ENCODE measurements around the gene SRRM5. TPM values are rescaled to one million over a fixed set of nuclear protein-coding genes. Genes with fewer than 3 reads are reported as not detected.
A peak's percentile ranks its signal among the peaks of the same experiment; 100 is the strongest.

Gene SRRM5
- total and polyA plus RNA-seq, 2 of the 13 experiments (the other 11 are each of a cell fraction or from before 2014, with no cell fraction given), result 0.11 to 0.16 TPM

DNA sequence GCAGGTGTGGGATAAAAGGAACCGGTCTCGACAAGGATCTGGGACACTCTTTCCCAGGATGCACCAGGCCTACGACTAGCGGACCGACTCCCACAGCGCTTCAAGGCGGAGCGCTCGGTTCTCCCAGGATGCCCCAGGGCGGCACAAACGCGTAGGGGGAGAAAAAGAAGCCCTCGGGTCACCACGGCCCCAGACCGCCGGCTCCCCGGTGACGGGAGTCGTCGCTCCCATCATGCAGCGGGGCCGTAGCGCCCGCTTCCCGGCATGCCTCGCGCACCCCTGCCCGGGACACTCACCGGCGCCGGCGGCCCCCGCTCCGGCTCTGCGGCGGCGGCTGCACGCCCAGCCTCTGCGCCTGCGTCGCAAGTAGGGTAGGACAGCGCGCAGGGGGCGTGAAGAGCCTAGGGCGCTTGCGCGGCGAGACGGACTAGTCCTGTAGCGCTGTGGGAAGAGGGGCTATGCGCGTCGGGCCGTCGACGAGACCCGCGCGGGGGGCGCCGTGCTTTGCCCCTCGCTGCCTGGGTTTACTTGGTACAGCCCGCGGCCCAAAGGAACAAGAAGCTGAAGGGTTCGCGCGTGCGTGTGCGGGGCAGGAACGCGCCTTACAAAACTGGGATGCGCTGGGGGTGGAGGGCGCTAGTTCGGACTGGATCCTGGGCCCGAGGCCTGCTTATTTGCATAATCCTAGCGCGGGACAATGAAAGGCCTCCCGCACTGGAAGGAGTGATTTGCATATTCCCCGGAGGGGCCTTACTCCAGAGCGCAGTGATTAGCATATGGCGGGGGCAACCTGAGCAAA, 7.6 kb downstream of the SRRM5 start, which contains the start of gene ZNF428 (continued):
- peak; percentile 49; the same call in 1 of the 2 replicates for TF ChIP-seq KDM2A (CRISPR knock-in tag; IDR thresholded peaks at IDR 0.05; ENCODE audit: borderline replicate concordance, low read depth)
- TF ChIP-seq MLLT10 (CRISPR knock-in tag; IDR thresholded peaks at IDR 0.05), result no peak
- 0 out of 2 replicates have a peak, but pooled peaks have one; percentile 75 for TF ChIP-seq ZNF713 (CRISPR knock-in tag; IDR thresholded peaks at IDR 0.05)
- peak; percentile 35; the same call in 1 of the 2 replicates for TF ChIP-seq REXO4 (CRISPR knock-in tag; IDR thresholded peaks at IDR 0.05; ENCODE audit: borderline replicate concordance)
- TF ChIP-seq MZF1 (CRISPR knock-in tag; IDR thresholded peaks at IDR 0.05; ENCODE audit: borderline replicate concordance), result peak; percentile 71; the same call in 1 of the 2 replicates
- peak; percentile 88 for TF ChIP-seq ZFX (CRISPR knock-in tag; IDR thresholded peaks at IDR 0.05; ENCODE audit: low read depth)
- no peak for TF ChIP-seq HOXA7 (CRISPR knock-in tag; IDR thresholded peaks at IDR 0.05)
- TF ChIP-seq, protein P1, sequence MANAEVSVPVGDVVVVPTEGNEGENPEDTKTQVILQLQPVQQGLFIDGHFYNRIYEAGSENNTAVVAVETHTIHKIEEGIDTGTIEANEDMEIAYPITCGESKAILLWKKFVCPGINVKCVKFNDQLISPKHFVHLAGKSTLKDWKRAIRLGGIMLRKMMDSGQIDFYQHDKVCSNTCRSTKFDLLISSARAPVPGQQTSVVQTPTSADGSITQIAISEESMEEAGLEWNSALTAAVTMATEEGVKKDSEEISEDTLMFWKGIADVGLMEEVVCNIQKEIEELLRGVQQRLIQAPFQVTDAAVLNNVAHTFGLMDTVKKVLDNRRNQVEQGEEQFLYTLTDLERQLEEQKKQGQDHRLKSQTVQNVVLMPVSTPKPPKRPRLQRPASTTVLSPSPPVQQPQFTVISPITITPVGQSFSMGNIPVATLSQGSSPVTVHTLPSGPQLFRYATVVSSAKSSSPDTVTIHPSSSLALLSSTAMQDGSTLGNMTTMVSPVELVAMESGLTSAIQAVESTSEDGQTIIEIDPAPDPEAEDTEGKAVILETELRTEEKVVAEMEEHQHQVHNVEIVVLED (CRISPR knock-in tag; IDR thresholded peaks at IDR 0.05; ENCODE audit: borderline replicate concordance), result peak; percentile 85
- TF ChIP-seq, protein P2, sequence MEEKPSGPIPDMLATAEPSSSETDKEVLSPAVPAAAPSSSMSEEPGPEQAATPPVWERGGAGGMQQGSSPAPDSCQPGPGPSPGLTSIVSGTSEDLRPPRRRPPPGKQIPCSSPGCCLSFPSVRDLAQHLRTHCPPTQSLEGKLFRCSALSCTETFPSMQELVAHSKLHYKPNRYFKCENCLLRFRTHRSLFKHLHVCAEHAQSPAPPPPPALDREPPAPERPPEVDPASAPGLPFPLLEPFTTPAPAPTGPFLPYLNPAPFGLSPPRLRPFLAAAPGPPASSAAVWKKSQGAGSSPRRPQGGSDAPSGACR (CRISPR knock-in tag; IDR thresholded peaks at IDR 0.05), result no peak
- no peak for TF ChIP-seq SMAD1 (CRISPR knock-in tag; IDR thresholded peaks at IDR 0.05; ENCODE audit: borderline replicate concordance, low read depth)
- TF ChIP-seq ZNF761 (CRISPR knock-in tag; conservative IDR thresholded peaks at IDR 0.05), result peak; percentile 96
- TF ChIP-seq, protein P3, sequence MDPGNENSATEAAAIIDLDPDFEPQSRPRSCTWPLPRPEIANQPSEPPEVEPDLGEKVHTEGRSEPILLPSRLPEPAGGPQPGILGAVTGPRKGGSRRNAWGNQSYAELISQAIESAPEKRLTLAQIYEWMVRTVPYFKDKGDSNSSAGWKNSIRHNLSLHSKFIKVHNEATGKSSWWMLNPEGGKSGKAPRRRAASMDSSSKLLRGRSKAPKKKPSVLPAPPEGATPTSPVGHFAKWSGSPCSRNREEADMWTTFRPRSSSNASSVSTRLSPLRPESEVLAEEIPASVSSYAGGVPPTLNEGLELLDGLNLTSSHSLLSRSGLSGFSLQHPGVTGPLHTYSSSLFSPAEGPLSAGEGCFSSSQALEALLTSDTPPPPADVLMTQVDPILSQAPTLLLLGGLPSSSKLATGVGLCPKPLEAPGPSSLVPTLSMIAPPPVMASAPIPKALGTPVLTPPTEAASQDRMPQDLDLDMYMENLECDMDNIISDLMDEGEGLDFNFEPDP (CRISPR knock-in tag; conservative IDR thresholded peaks at IDR 0.05), result peak; percentile 13; the same call in 1 of the 2 replicates
- TF ChIP-seq ZNF782 (CRISPR knock-in tag; IDR thresholded peaks at IDR 0.05; ENCODE audit: borderline replicate concordance), result peak; percentile 13
- TF ChIP-seq KAT7 (CRISPR knock-in tag; IDR thresholded peaks at IDR 0.05; ENCODE audit: borderline replicate concordance), result no peak; the same call in 1 of the 2 replicates
- 0 out of 2 replicates have a peak, but pooled peaks have one; percentile 9 for TF ChIP-seq ZNF292 (CRISPR knock-in tag; IDR thresholded peaks at IDR 0.05; ENCODE audit: borderline replicate concordance, low read depth)
- TF ChIP-seq ZNF431 (CRISPR knock-in tag; IDR thresholded peaks at IDR 0.05; ENCODE audit: borderline replicate concordance, low read depth), result peak; percentile 85
- TF ChIP-seq, protein P4, sequence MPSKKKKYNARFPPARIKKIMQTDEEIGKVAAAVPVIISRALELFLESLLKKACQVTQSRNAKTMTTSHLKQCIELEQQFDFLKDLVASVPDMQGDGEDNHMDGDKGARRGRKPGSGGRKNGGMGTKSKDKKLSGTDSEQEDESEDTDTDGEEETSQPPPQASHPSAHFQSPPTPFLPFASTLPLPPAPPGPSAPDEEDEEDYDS (CRISPR knock-in tag; IDR thresholded peaks at IDR 0.05), result peak; percentile 8; the same call in 1 of the 2 replicates
- TF ChIP-seq IKZF1 (IDR thresholded peaks at IDR 0.05), result no peak
- TF ChIP-seq CC2D1A (CRISPR knock-in tag; IDR thresholded peaks at IDR 0.05), result no peak
- TF ChIP-seq, protein P5, sequence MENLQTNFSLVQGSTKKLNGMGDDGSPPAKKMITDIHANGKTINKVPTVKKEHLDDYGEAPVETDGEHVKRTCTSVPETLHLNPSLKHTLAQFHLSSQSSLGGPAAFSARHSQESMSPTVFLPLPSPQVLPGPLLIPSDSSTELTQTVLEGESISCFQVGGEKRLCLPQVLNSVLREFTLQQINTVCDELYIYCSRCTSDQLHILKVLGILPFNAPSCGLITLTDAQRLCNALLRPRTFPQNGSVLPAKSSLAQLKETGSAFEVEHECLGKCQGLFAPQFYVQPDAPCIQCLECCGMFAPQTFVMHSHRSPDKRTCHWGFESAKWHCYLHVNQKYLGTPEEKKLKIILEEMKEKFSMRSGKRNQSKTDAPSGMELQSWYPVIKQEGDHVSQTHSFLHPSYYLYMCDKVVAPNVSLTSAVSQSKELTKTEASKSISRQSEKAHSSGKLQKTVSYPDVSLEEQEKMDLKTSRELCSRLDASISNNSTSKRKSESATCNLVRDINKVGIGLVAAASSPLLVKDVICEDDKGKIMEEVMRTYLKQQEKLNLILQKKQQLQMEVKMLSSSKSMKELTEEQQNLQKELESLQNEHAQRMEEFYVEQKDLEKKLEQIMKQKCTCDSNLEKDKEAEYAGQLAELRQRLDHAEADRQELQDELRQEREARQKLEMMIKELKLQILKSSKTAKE (CRISPR knock-in tag; IDR thresholded peaks at IDR 0.05; ENCODE audit: borderline replicate concordance), result 0 out of 2 replicates have a peak, but pooled peaks have one; percentile 24
- TF ChIP-seq ZNF333 (CRISPR knock-in tag; IDR thresholded peaks at IDR 0.05; ENCODE audit: borderline replicate concordance), result no peak; the same call in 1 of the 2 replicates
- no peak; the same call in 1 of the 2 replicates for TF ChIP-seq HCFC1 (IDR thresholded peaks at IDR 0.05; ENCODE audit: low read depth, low read length)
- peak; percentile 59; the same call in 1 of the 2 replicates for TF ChIP-seq ZNF264 (CRISPR knock-in tag; IDR thresholded peaks at IDR 0.05)

Data from HepG2 (cell line).